HG03175 (cell line): ENCODE data around the gene MED15.
A peak's percentile ranks its signal among the peaks of the same experiment; 100 is the strongest.

Source experiments
- ATAC-seq: cut with Tn5 transposase; IDR thresholded peaks from one replicate; pipeline ENCODE4 v1.9.1; 2021; ENCODE audit warnings: mild to moderate bottlenecking, moderate library complexity; ENCODE audit not compliant: unreplicated experiment

The MED15 gene

GRCh38 chr22:20568502-20569058 is 61.2 kb downstream of the MED15 start:
- no peak for ATAC-seq

DNA sequence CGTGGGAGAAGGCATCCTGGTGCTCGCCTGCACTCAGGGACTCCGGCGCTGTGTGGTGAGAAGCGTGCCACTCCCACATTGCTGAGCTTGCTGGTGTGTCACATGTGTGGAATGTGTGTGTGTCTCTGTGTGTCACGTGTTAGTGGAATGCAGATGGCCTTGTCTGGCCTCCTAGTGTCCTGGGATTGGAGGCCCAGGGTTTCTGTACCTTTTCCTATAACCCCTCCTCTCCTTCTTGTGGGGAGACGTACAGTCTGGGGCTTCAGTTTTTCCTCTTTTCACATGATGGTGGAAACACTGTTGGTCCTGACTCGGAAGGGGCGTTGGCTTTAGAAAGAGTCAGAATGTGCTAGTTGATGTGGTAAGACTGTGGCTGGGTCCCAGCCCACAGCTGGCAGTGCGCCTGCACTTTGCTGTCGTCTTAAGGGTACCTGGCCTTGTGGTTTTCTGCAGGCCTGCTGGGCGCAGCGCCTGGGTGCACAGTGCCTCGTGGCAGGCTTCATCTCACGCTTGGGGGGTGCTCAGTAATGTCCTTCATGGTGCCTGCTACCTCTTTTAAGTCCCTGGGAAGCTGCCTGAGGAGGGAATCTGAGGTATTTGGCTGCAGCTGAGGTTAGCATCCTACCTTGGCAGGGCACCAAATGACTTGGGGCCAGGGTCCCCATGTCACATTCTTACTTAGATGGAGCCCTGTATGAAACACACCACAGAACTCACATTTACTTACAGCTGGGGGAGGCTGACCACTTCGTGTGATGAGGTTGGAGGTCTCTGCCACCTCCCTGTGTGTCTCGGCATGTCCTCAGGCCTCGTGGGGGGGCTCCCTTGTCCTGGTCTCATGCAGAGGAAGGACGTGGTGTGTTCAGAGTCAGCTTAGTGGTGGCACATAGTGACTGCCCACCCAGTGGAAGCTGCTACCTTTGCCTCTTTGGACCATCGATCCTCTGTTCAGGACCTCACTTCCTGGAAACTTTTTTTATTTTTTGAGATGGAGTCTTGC is 61.9 kb downstream of the MED15 start:
- ATAC-seq = peak; percentile 60

DNA sequence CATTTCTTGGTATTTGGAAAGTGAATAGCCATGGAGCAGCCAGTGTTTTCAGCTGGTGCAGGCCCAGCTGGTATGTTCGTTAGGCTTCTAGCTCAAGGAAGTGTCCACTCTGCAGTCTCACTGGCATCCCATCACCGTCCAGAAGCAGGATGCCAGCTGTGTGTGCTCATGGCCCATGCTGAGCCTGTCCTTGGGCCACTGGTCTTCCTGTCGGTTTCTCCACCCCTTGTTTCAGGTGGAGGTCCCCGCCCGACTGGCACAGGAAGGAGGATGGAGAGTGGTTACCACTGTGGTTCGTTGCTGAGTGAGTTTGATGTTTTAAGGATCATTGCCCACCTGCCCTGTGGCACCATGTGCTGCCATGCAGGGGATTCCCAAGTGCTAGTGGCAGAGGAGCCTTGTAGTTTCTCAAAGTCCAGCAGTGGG is 63.7 kb downstream of the MED15 start:
- ATAC-seq = no peak

- no peak for ATAC-seq
These were observed 64.2 kb downstream of the MED15 start for GRCh38 chr22:20571531-20572007.

GRCh38 chr22:20572132-20572802 is 64.9 kb downstream of the MED15 start:
- ATAC-seq = no peak

DNA sequence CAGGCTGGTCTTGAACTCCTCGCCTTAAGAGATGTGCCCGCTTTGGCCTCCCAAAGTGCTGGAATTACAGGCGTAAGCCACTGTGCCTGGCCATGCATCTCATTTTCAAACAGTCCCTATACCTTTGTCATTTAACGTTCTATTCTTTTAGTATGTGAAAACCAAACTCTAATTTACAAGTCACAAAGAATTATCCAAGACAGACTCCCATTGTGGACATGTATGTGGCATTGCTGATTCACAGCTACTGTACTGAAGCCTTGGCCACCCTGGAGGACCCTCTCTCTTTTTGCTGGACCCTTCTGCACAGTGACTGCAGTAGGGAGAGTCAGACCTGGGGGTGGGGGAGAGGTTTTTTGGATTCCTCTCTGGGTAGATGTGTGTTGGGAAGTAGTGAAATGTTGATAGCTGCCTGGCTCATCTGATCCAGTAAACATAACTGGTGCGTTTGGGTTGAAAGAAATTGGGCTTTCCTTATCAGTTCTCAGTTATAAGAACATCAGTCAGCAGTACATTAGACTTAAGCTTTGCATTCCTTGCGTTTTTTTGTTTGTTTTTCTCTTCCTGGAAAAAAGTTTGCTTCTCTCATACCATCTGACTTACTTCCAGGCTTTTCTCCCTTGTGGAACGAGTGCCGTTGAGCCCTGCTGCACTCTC is 65.9 kb downstream of the MED15 start:
- no peak for ATAC-seq

GRCh38 chr22:20573833-20574615 is 66.6 kb downstream of the MED15 start:
- no peak for ATAC-seq

- no peak for ATAC-seq
These were observed 67.5 kb downstream of the MED15 start for GRCh38 chr22:20574920-20575353.

DNA sequence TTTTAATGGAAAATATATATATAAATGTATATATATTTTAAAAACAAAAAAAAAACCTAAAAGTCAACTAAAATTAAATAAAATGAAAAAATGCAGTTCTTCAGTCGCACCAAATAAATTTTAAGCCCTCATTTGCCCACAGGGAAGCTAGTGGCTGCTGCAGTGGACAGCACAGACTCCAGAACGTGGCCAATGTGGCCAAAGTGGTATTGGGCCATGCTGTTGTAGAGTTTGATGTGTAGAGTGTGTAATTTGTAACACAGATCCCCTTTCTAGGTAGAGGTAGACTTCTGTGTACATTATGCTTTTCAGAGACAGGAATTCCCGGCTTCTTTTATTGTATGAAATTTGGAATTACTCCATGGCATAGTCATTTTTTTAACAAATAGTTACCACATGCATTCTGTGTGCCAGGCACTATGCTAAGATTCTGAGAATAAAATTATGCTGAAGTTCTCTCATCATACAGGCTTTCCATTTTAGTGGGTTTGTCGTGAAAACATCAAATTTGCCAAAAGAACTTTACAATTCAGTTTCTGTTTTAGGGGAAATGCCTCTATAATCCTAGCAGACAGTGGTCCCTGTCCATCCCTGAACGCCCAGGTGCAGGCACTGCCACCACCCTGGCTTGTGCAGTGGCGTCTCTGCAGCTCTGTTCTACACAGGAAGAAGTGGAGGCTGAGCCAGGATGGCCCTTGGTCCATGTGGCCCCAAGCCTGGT is 68.5 kb downstream of the MED15 start:
- no peak for ATAC-seq

GRCh38 chr22:20576445-20576816 is 69.0 kb downstream of the MED15 start:
- no peak for ATAC-seq

GRCh38 chr22:20577045-20577444 is 69.6 kb downstream of the MED15 start:
- no peak for ATAC-seq

GRCh38 chr22:20577549-20577975 is 70.2 kb downstream of the MED15 start:
- no peak for ATAC-seq

DNA sequence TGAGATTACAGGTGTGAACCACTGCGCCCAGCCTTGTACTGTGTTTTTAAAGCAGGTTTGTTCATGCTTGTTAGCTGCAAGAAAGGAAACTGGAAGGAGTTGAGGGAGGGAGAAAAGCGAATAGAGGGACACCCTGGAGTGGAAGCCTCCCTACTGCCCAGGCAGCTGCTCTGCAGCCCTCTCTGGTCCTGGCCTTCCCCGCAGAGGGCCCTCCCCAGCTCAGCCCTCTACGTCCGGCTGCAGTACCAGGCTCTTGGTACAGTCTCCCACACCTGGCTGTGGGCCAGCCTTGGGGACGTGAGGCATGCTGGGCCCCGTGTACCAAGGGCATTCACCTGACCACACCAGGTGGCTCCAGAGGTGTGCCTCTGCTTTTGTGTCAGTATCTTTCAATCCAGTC is 70.8 kb downstream of the MED15 start:
- ATAC-seq = no peak

DNA sequence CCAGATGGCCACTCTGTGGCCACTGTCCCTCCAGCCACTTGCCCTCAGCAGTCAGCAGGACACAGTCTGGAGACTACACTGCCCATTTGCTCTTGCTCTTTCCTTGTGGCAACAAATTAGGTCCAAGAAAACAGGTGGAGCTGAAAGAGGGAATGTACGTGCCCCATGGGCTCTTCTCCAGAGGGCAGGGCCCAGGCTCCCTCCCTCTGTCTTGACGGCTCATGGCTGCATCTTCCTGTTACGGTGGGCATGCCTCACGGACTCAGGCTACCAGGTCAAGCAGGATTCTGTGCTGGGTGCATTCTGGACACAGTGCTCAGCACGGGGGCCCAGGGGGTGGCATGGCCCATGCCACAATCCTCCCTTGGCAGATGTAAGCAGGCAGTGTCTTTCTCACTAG is 71.3 kb downstream of the MED15 start:
- ATAC-seq = no peak

- no peak for ATAC-seq
These were observed 72.1 kb downstream of the MED15 start for GRCh38 chr22:20579273-20580120.

GRCh38 chr22:20580179-20580578 is 72.8 kb downstream of the MED15 start:
- no peak for ATAC-seq

GRCh38 chr22:20580611-20581502 is 73.4 kb downstream of the MED15 start:
- no peak for ATAC-seq
